Mesenchymal stem cell (in vitro differentiated cells and primary cell): Measurements from ENCODE around the gene CACNA2D3.
A peak's percentile ranks its signal among the peaks of the same experiment; 100 is the strongest.

ENCODE experiments used
- DNase-seq: peaks from one replicate; pipeline ENCODE4 v3.0.0-alpha.2; 2013
- H2AFZ ChIP-seq: one replicate; pipeline ENCODE4 v1.6.1; 2013; ENCODE audit warnings: low read depth, mild to moderate bottlenecking, control low read depth, inconsistent platforms, low read length, moderate library complexity
- H2AK5ac ChIP-seq: 2 replicates; pipeline ENCODE4 v1.6.1; 2013; ENCODE audit warnings: low read length, moderate library complexity, mild to moderate bottlenecking, inconsistent platforms; ENCODE audit not compliant: severe bottlenecking
- H2BK120ac ChIP-seq: one replicate; pipeline ENCODE4 v1.6.1; 2013; ENCODE audit warnings: low read depth, mild to moderate bottlenecking, inconsistent platforms, low read length, moderate library complexity
- H2BK12ac ChIP-seq, 2 experiments: one replicate each; pipeline ENCODE4 v1.6.1; 2013; ENCODE audit warnings: inconsistent platforms in 2 of 2, low read length in 2 of 2, mild to moderate bottlenecking in 2 of 2, moderate library complexity in 2 of 2, control low read depth in 1 of 2
- H2BK15ac ChIP-seq: one replicate; pipeline ENCODE4 v1.6.1; 2013; ENCODE audit warnings: mild to moderate bottlenecking, low read depth, inconsistent platforms; ENCODE audit not compliant: poor library complexity, severe bottlenecking
- H2BK5ac ChIP-seq: 2 replicates; pipeline ENCODE4 v1.6.1; 2013; ENCODE audit warnings: low read depth, mild to moderate bottlenecking, low read length, control low read depth, inconsistent platforms; ENCODE audit not compliant: poor library complexity, severe bottlenecking
- H3K14ac ChIP-seq, 2 experiments: one replicate each; pipeline ENCODE4 v1.6.1; 2013; ENCODE audit warnings: inconsistent platforms in 2 of 2, low read length in 2 of 2, control low read depth in 1 of 2, mild to moderate bottlenecking in 1 of 2, moderate library complexity in 1 of 2
- H3K18ac ChIP-seq, 2 experiments: one replicate each; pipeline ENCODE4 v1.6.1; 2013; ENCODE audit warnings: inconsistent platforms in 2 of 2, low read length in 2 of 2, control low read depth in 1 of 2, low read depth in 1 of 2, mild to moderate bottlenecking in 1 of 2
- H3K23ac ChIP-seq, 2 experiments: one replicate each; pipeline ENCODE4 v1.6.1; 2013; ENCODE audit warnings: inconsistent platforms in 2 of 2, low read length in 2 of 2, mild to moderate bottlenecking in 2 of 2, moderate library complexity in 2 of 2, control low read depth in 1 of 2
- H3K27ac ChIP-seq: 2 replicates; pipeline ENCODE4 v1.5.1; 2013; ENCODE audit warnings: mild to moderate bottlenecking, moderate library complexity, low read length, control low read depth, inconsistent platforms; ENCODE audit not compliant: poor library complexity, severe bottlenecking
- H3K27me3 ChIP-seq, 2 experiments: 2 replicates each; pipeline versions ENCODE4 v1.6.1 to v1.7.0; 2013; ENCODE audit warnings: low read length in 2 of 2, mild to moderate bottlenecking in 2 of 2, moderate library complexity in 2 of 2, control low read depth in 1 of 2, inconsistent platforms in 1 of 2; ENCODE audit not compliant: control insufficient read depth in 1 of 2, insufficient read depth in 1 of 2
- H3K36me3 ChIP-seq, 2 experiments: 2 replicates each; pipeline versions ENCODE4 v1.6.1 to v1.7.0; 2013; ENCODE audit warnings: low read length in 2 of 2, control low read depth in 1 of 2, inconsistent platforms in 1 of 2, low read depth in 1 of 2, mild to moderate bottlenecking in 1 of 2; ENCODE audit not compliant: insufficient read depth in 2 of 2, control insufficient read depth in 1 of 2
- H3K4ac ChIP-seq, 2 experiments: one replicate each; pipeline ENCODE4 v1.6.1; 2013; ENCODE audit warnings: inconsistent platforms in 2 of 2, low read length in 2 of 2, mild to moderate bottlenecking in 2 of 2, moderate library complexity in 2 of 2, control low read depth in 1 of 2, low read depth in 1 of 2
- H3K4me1 ChIP-seq: 2 replicates; pipeline ENCODE4 v1.6.1; 2013; ENCODE audit warnings: low read depth, low read length, control low read depth; ENCODE audit not compliant: control insufficient read depth, insufficient read depth
- H3K4me2 ChIP-seq: 2 replicates; pipeline ENCODE4 v1.6.1; 2013; ENCODE audit warnings: low read length, mild to moderate bottlenecking, inconsistent platforms; ENCODE audit not compliant: poor library complexity, severe bottlenecking
- H3K4me3 ChIP-seq, 2 experiments: 2 replicates each; pipeline versions ENCODE4 v1.5.1 to v1.7.0; 2013; ENCODE audit warnings: low read length in 2 of 2, mild to moderate bottlenecking in 2 of 2, control low read depth in 1 of 2, low read depth in 1 of 2; ENCODE audit not compliant: insufficient read depth in 1 of 2
- H3K79me1 ChIP-seq: replicated peaks from 2 replicates; pipeline ENCODE4 v1.6.1; 2013; ENCODE audit warnings: mild to moderate bottlenecking, control low read depth, low read length, inconsistent platforms; ENCODE audit not compliant: poor library complexity, severe bottlenecking
- H3K9ac ChIP-seq: 2 replicates; pipeline ENCODE4 v1.7.0; 2013; ENCODE audit warnings: mild to moderate bottlenecking, low read length, moderate library complexity
- H3K9me3 ChIP-seq: 2 replicates; pipeline ENCODE4 v1.7.0; 2013; ENCODE audit warnings: mild to moderate bottlenecking, low read length; ENCODE audit not compliant: control insufficient read depth
- H4K8ac ChIP-seq: one replicate; pipeline ENCODE4 v1.6.1; 2013; ENCODE audit warnings: inconsistent platforms, mild to moderate bottlenecking, low read length, moderate library complexity
- H4K91ac ChIP-seq: one replicate; pipeline ENCODE4 v1.6.1; 2013; ENCODE audit warnings: mild to moderate bottlenecking, low read length, inconsistent platforms
- WGBS: methylation state at CpG from one replicate; pipeline ENCODE4 v1.1.7; 2013; ENCODE audit warnings: mixed read lengths; 5-methylcytosine and 5-hydroxymethylcytosine counted together

The CACNA2D3 gene

GRCh38 chr3:54865316-54865715, 743.0 kb downstream of the CACNA2D3 start:
- Histone ChIP-seq H4K8ac (peak overlapping the region; percentile 3), H3K9me3 (no peaks in the 10 kb centered on the region), H3K4me2 (no peak overlapping the region), H3K4me1 (peaks cover 11% of the 10 kb centered on the region), H2BK15ac (peak overlapping the region; percentile 88), H3K18ac (peak overlapping the region; percentile 33 to 37), H2BK12ac (peak overlapping the region in 1 of 2 experiments; percentile 45), H4K91ac (no peak overlapping the region), H3K14ac (peak overlapping the region in 1 of 2 experiments; percentile 27), H3K9ac (no peak overlapping the region), H2BK120ac (no peak overlapping the region), H3K4me3 (no peak overlapping the region), H2BK5ac (no peak overlapping the region), H3K79me1 (no peaks in the 10 kb centered on the region), H2AFZ (no peak overlapping the region), H3K36me3 (no peaks in the 10 kb centered on the region), H3K23ac (no peak overlapping the region), H2AK5ac (peak overlapping the region; percentile 52), H3K27ac (no peak overlapping the region), H3K4ac (no peak overlapping the region), H3K27me3 (no peaks in the 10 kb centered on the region)
- 90% methylated on average over 4 of the region's 4 CpGs for WGBS
- DNase-seq: no peak

DNA sequence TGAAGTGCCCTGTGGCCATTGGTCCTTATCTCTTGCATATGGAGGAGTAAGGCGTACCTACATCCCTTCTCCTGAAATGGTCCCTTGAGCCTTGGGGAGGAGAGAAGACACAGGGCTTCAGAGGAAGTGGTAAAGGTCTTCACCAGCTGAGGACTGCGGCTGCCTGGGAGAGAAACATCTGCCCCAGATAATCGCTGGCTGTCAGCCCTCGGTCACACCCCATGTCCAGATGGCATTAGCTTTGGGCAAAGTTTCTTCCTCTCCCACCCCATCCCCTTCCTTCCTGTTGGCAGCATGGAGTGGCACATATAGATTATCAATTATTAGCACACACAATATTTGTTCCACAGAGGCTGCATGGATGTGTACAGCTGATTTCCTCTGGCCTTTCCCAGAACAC, 743.9 kb downstream of the CACNA2D3 start:
- no peak overlapping the region for H2BK12ac ChIP-seq
- no peak overlapping the region for H2BK5ac ChIP-seq
- H2BK120ac ChIP-seq: no peak overlapping the region
- no peak overlapping the region for H2AFZ ChIP-seq
- no peak overlapping the region for H3K27ac ChIP-seq
- H3K14ac ChIP-seq: no peak overlapping the region
- H3K79me1 ChIP-seq: no peaks in the 10 kb centered on the region
- H3K4me3 ChIP-seq: no peak overlapping the region
- no peaks in the 10 kb centered on the region for H3K36me3 ChIP-seq
- whole genome bisulfite sequencing: 92% methylated on average over 4 of the region's 4 CpGs
- no peak overlapping the region for H4K91ac ChIP-seq
- no peak overlapping the region for H3K18ac ChIP-seq
- H2BK15ac ChIP-seq: no peak overlapping the region
- H3K27me3 ChIP-seq: no peaks in the 10 kb centered on the region
- H3K9ac ChIP-seq: no peak overlapping the region
- H3K4me2 ChIP-seq: no peak overlapping the region
- H3K4me1 ChIP-seq: peaks cover 12% of the 10 kb centered on the region
- H3K9me3 ChIP-seq: no peaks in the 10 kb centered on the region
- DNase-seq: no peak
- H2AK5ac ChIP-seq: no peak overlapping the region
- no peak overlapping the region for H3K23ac ChIP-seq
- H3K4ac ChIP-seq: no peak overlapping the region
- no peak overlapping the region for H4K8ac ChIP-seq

DNA sequence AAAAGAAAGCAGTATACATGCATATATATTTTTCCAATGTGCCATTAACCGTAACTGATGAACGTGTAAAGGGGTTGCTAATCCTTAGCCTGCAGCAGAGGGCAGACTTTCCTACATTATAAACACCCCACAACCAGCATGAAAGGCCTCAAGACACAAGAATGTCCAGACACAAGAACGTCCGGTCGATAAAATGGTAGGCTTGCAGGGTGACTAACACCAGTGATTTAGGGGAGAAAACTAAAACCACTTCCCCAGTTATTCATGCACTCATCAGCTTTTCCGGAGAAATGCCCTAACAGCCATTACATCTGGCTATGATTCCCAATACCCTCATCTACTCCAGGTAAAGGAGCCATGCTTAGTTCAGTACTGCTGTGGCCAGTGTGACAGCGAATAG, 748.1 kb downstream of the CACNA2D3 start:
- Histone ChIP-seq H3K23ac (no peak overlapping the region), H3K9ac (no peak overlapping the region), H3K4me1 (peaks cover 10% of the 10 kb centered on the region), H3K4me3 (no peak overlapping the region), H3K18ac (peak overlapping the region; percentile 50 to 97), H2BK12ac (peak overlapping the region; percentile 66 to 98), H4K91ac (peak overlapping the region; percentile 87), H2BK120ac (peak overlapping the region; percentile 80), H4K8ac (peak overlapping the region; percentile 89), H3K36me3 (no peaks in the 10 kb centered on the region), H3K27me3 (no peaks in the 10 kb centered on the region), H2BK5ac (no peak overlapping the region), H3K79me1 (no peaks in the 10 kb centered on the region), H2AFZ (no peak overlapping the region), H3K4ac (peak overlapping the region in 1 of 2 experiments; percentile 36), H3K9me3 (no peaks in the 10 kb centered on the region), H2AK5ac (no peak overlapping the region), H3K27ac (peak overlapping the region; percentile 54), H3K14ac (no peak overlapping the region), H3K4me2 (no peak overlapping the region), H2BK15ac (peak overlapping the region; percentile 65)
- WGBS: 11% methylated on average over 7 of the region's 7 CpGs
- DNase-seq: peak; percentile 97

GRCh38 chr3:54871867-54872266, 749.5 kb downstream of the CACNA2D3 start:
- peaks cover 10% of the 10 kb centered on the region for H3K4me1 ChIP-seq

More at GRCh38 chr3:54871867-54872266, 749.5 kb downstream of the CACNA2D3 start:
- Histone ChIP-seq H4K91ac (peak overlapping the region; percentile 87), H2BK15ac (peak overlapping the region; percentile 44), H3K27ac (no peak overlapping the region), H3K4ac (peak overlapping the region; percentile 53 to 86), H2BK5ac (no peak overlapping the region), H2AK5ac (peak overlapping the region; percentile 80), H3K9me3 (no peaks in the 10 kb centered on the region), H3K4me3 (no peak overlapping the region), H3K27me3 (no peaks in the 10 kb centered on the region), H3K9ac (no peak overlapping the region), H2AFZ (no peak overlapping the region), H2BK120ac (peak overlapping the region; percentile 65), H2BK12ac (peak overlapping the region; percentile 19 to 75), H3K4me2 (no peak overlapping the region), H4K8ac (no peak overlapping the region), H3K79me1 (no peaks in the 10 kb centered on the region), H3K23ac (no peak overlapping the region), H3K14ac (no peak overlapping the region), H3K36me3 (no peaks in the 10 kb centered on the region), H3K18ac (peak overlapping the region; percentile 40 to 58)
- no peak for DNase-seq
- 94% methylated on average over 4 of the region's 4 CpGs for WGBS
